Duodenal mucosa (tissue), 2 donors: ENCODE data around the gene LYAR.
A peak's percentile ranks its signal among the peaks of the same experiment; 100 is the strongest.
"Not testable (repeated sequence)": the region's sequence is repeated elsewhere in the genome, so short reads cannot be mapped to it uniquely, and the experiment has no call there.

Experiments used
- H3K27ac ChIP-seq: one replicate; pipeline ENCODE4 v1.7.0; 2013; ENCODE audit warnings: low read depth, low read length
- H3K27me3 ChIP-seq, 2 donors: one replicate each; pipeline ENCODE4 v1.7.0; 2013; ENCODE audit warnings: low read length in 2 of 2, control low read depth in 1 of 2; ENCODE audit not compliant: insufficient read depth in 2 of 2, control insufficient read depth in 1 of 2
- H3K36me3 ChIP-seq, 2 donors: one replicate each; pipeline ENCODE4 v1.7.0; 2013; ENCODE audit warnings: low read length in 2 of 2, control low read depth in 1 of 2; ENCODE audit not compliant: insufficient read depth in 2 of 2, control insufficient read depth in 1 of 2
- H3K4me1 ChIP-seq, 2 donors: one replicate each; pipeline ENCODE4 v1.7.0; 2013; ENCODE audit warnings: low read length in 2 of 2, control low read depth in 1 of 2; ENCODE audit not compliant: insufficient read depth in 2 of 2, control insufficient read depth in 1 of 2
- H3K4me3 ChIP-seq, 2 donors: one replicate each; pipeline ENCODE4 v1.7.0; 2013; ENCODE audit warnings: low read length in 2 of 2, low read depth in 1 of 2
- H3K9ac ChIP-seq, 2 donors: one replicate each; pipeline ENCODE4 v1.7.0; 2013; ENCODE audit warnings: low read length in 2 of 2, low read depth in 1 of 2
- H3K9me3 ChIP-seq, 2 donors: one replicate each; pipeline ENCODE4 v1.7.0; 2013; ENCODE audit warnings: low read length in 2 of 2, control low read depth in 1 of 2; ENCODE audit not compliant: control insufficient read depth in 1 of 2

The LYAR gene

DNA sequence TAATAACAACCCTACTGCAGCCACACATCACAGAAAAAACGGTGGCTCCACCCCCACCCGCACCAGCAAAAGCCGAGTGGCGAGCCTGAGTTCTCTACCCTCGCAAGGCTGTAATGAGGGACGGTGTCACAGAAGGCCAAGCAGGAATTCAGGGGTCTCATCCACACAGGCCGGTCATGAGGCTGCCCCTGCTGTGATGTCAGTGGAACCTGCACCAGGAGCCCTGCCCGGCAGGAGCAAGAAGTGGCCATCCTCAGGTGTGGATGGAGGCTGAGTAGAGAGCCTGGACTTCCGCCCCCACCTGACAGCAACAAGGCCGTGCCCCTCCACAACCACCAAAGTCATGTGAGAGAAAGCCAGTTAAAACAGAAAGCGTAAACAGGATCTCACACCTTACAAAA, 20.6 kb downstream of the LYAR start:
- no peaks in the 10 kb centered on the region for H3K9me3 ChIP-seq

DNA sequence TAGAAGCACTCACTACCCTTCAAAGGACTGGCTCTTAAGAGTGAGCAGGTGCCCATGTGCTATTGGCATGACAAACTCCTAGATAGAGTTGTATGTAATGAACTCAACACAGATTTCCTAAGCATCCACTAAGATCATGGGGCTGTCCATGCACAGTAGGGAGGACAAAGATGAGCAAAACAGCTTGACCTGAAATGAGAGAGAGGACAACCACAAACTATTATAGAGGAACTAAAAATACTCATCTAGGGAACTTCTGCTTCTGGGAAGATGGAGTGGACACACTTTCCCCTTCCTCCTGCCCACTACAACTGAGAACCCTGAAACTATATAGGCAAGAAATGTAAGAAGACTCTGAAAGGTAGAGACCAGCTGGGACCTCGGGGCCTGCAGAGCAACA, 21.2 kb downstream of the LYAR start:
- Histone ChIP-seq H3K9ac (no peak overlapping the region), H3K9me3 (no peaks in the 10 kb centered on the region), H3K36me3 (peaks cover 14 to 47% of the 10 kb centered on the region in 2 donors), H3K4me3 (no peak overlapping the region), H3K27me3 (no peaks in the 10 kb centered on the region), H3K4me1 (no peaks in the 10 kb centered on the region), H3K27ac (no peak overlapping the region)

More for the DNA sequence above, 20.6 kb downstream of the LYAR start:
- Histone ChIP-seq H3K36me3 (peaks cover 15 to 52% of the 10 kb centered on the region in 2 donors), H3K27ac (peak overlapping the region; percentile 13), H3K4me1 (no peaks in the 10 kb centered on the region), H3K4me3 (no peak overlapping the region), H3K27me3 (no peaks in the 10 kb centered on the region), H3K9ac (no peak overlapping the region)

DNA sequence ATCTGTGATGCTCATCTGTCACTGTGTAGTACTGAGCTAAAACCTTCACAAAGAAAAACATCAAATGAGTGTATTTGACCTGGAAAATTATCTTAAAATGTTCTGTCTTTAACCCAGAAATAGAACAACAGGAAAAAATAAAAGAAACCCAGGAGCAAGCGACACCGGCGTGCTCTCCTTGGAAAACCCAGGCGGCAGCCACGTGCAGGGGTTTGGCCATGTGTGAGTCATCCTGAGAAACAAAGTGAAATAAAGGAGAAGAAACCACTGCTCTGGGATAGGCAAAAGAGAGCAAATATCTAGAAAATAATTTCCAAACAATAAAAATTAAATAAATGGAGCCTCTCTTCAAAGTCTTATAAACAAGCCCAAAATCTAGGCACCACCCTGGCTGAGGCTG, 22.0 kb downstream of the LYAR start:
- no peaks in the 10 kb centered on the region for H3K27me3 ChIP-seq
- H3K9ac ChIP-seq, result no peak overlapping the region
- H3K4me3 ChIP-seq, result no peak overlapping the region
- no peak overlapping the region for H3K27ac ChIP-seq
- peaks cover 12 to 40% of the 10 kb centered on the region in 2 donors for H3K36me3 ChIP-seq
- no peaks in the 10 kb centered on the region for H3K9me3 ChIP-seq
- H3K4me1 ChIP-seq, result no peaks in the 10 kb centered on the region

DNA sequence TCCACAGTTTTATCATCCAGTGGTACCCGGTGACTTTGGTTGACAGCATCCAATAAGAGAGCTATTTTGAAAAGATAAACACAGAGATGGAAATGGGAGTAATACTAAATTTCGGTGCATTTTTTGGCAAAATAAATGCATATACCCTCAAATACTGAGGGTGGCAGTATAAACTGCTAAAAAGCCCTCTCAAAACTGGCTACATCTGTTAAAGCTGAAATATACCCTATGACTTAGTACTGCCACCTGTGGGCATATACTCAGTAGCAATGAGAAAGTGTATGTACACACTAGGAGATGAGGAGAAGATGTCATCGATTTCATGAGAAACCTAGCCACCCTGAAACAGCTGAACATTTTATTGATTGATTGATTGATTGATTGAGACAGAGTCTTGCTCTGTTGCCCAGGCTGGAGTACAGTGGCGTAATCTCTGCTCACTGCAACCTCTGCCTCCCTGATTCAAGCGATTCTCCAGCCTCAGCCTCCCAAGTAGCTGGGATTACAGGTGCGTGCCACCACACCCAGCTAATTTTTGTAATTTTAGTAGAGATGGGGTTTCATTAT, 29.7 kb downstream of the LYAR start:
- Histone ChIP-seq H3K4me1 (peaks cover 0 to 4% of the 10 kb centered on the region in 2 donors), H3K27ac (no peak overlapping the region), H3K27me3 (no peaks in the 10 kb centered on the region), H3K9me3 (no peaks in the 10 kb centered on the region), H3K36me3 (no peaks in the 10 kb centered on the region), H3K4me3 (no peak overlapping the region), H3K9ac (no peak overlapping the region)

DNA sequence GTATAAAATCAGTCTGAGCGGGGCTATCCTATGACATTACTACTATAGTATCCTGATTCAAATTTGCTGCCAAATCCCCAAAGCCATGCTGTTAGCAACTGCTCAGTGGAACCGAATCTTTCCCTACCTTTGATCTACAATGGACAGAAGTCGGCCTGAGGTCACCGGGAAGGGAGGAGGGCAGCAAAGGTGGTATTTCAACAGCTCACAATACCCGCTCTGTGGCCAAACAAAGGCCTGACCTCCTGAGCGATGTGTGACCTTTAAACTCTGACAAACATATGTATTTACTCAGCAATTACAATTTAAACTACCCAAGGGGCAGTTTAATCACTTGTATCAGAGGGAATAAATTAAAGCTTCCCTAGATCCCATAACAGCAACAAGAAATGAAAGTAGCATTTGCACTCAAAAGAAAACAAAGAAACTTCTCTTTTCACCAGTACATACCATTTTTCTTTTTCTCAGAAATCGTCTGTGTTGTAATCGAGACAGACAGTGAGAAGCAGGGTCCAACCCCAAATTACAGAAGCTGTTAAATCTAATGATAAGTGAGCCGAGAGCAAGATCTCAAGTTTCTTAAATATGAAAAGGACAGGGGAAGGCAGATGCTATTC, 30.4 kb downstream of the LYAR start:
- Histone ChIP-seq H3K4me3 (no peak overlapping the region), H3K27ac (no peak overlapping the region), H3K9me3 (no peaks in the 10 kb centered on the region), H3K27me3 (no peaks in the 10 kb centered on the region), H3K9ac (no peak overlapping the region), H3K36me3 (no peaks in the 10 kb centered on the region), H3K4me1 (peaks cover 0 to 4% of the 10 kb centered on the region in 2 donors)

DNA sequence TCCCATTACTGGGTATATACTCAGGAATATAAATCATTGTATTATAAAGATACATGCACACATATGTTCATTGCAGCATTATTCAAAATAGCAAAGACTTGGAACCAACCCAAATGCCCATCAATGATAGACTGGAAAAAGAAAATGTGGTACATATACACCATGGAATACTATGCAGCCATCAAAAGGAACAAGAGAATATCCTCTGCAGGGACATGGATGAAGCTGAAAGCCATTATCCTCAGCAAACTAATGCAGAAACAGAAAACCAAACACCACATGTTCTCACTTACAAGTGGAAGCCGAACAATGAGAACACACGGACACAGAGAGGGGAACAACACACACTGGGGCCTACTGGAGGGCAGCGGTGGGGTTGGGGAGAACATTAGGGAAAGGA, 32.2 kb downstream of the LYAR start:
- not testable (repeated sequence) for H3K4me3 ChIP-seq, H3K4me1 ChIP-seq, H3K9me3 ChIP-seq, H3K36me3 ChIP-seq, H3K27ac ChIP-seq, H3K9ac ChIP-seq, H3K27me3 ChIP-seq

DNA sequence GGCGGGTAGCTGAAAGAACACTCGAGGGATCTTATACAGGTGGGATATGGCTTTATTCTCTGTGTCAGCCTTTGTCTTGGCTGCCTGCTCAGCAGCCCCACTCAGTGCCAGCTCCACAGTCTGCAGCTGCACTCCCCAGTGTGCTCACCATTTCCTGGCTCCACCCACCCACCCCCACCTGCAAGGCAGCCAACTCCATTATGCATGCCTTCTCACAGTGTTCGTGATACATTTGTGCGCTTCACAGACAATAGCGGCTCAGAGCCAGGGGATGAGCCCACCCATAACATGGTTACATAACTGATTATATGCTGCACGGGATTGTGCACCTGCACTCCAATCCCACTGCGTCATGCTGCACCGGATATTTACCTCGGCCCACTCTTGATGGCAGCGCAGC, 33.2 kb downstream of the LYAR start:
- H3K9ac ChIP-seq, result no peak overlapping the region
- no peak overlapping the region for H3K4me3 ChIP-seq
- H3K4me1 ChIP-seq, result peaks cover 0 to 4% of the 10 kb centered on the region in 2 donors
- H3K9me3 ChIP-seq, result no peaks in the 10 kb centered on the region
- no peak overlapping the region for H3K27ac ChIP-seq
- H3K27me3 ChIP-seq, result no peaks in the 10 kb centered on the region
- H3K36me3 ChIP-seq, result no peaks in the 10 kb centered on the region

DNA sequence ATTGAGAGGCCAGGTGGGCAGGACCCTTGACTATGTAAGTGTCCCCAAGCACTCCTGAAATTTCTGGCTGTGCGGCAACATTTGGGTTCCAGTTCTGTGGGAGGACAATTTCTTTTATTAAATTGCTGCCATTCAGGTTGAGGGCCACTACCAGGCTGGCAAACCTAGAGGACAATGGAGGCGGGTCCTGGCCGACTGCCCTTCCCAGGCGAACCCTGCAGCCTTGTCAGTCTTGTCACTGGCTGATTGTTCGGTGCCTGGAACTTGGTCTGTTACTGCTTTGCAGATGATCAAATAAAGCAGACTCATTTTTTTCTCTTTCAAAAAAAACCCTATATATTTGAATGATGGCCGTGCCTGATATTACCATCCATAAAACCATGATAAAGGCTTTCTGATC, 35.3 kb downstream of the LYAR start:
- Histone ChIP-seq H3K27me3 (no peaks in the 10 kb centered on the region), H3K36me3 (no peaks in the 10 kb centered on the region), H3K4me3 (no peak overlapping the region), H3K9me3 (no peaks in the 10 kb centered on the region), H3K9ac (no peak overlapping the region), H3K27ac (no peak overlapping the region), H3K4me1 (peaks cover 0 to 4% of the 10 kb centered on the region in 2 donors)

DNA sequence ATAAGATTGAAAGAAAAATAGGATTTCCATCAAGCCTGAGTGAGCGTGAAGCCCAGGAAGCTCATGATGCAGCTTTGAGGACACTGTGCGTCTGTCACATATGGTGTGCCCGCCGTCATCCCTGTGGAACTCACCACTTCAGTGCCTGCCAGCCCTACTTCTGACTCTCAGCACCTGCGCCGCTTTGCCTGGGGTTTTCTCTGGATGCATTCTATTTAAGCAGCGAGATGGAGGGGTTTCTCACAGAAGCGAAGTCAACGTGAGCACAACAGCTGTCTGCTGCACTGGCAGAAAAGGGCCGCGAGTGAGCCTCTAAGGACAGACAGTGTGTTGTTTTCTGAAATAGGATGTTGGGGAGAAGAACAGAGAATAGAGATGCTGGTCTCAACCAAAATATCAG, 35.8 kb downstream of the LYAR start:
- H3K36me3 ChIP-seq, result no peaks in the 10 kb centered on the region
- no peaks in the 10 kb centered on the region for H3K9me3 ChIP-seq
- H3K27me3 ChIP-seq, result no peaks in the 10 kb centered on the region
- H3K4me1 ChIP-seq, result peaks cover under 1% of the 10 kb centered on the region in 2 donors
- H3K27ac ChIP-seq, result no peak overlapping the region
- H3K4me3 ChIP-seq, result no peak overlapping the region
- H3K9ac ChIP-seq, result no peak overlapping the region

DNA sequence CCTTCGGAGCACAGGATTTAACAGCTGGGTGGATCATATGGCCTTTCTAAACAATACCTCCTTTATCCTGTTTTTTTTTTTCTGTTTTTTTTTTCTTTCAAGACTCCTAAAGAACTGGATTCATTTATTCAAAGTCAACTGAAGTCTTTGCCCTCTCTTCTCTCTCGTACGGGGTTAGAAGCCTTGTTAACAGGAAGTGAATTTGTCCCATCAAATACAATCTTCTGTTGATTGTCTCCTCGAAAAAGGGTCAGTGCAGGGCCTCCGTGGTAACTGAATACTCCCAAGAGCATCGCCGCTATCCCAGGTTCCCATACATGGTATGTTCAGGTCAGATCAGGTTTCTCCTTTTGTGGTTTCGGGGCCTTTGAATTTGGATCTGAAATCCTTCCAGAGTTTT, 40.1 kb downstream of the LYAR start:
- Histone ChIP-seq H3K4me3 (no peak overlapping the region), H3K36me3 (peaks cover 6 to 10% of the 10 kb centered on the region in 2 donors), H3K9ac (no peak overlapping the region), H3K27me3 (no peaks in the 10 kb centered on the region), H3K4me1 (peaks cover 14 to 16% of the 10 kb centered on the region in 2 donors), H3K9me3 (no peaks in the 10 kb centered on the region), H3K27ac (no peak overlapping the region)
